Forelimb muscle (tissue), 1 donor: Measurements from ENCODE around the gene DDOST. TPM values are rescaled to one million over a fixed set of nuclear protein-coding genes. Genes with fewer than 3 reads are reported as not detected.
"Not testable (repeated sequence)": the region's sequence is repeated elsewhere in the genome, so short reads cannot be mapped to it uniquely, and the experiment has no call there.

Experiments used
- DNase-seq: peaks from one replicate; pipeline ENCODE4 v3.0.0-alpha.2; 2013; ENCODE audit warnings: low read depth
- polyA plus RNA-seq: library from polyadenylated mRNA; unstranded; fragments of 120-200 nt; gene quantifications from one replicate; pipeline ENCODE4 v1.2.1, GENCODE V29; 2013; ENCODE audit not compliant: insufficient read length

The DDOST gene
- polyA plus RNA-seq, 1 donor, result 122 TPM

- no peak for DNase-seq
Measured at GRCh38 chr1:20625176-20626097, 35.7 kb downstream of the DDOST start.

GRCh38 chr1:20624709-20625108, 36.5 kb downstream of the DDOST start:
- no peak for DNase-seq

- no peak for DNase-seq
Measured at GRCh38 chr1:20621012-20621411, 40.2 kb downstream of the DDOST start.

GRCh38 chr1:20619999-20620398, 41.2 kb downstream of the DDOST start:
- no peak for DNase-seq

- no peak for DNase-seq
Measured at GRCh38 chr1:20618550-20618949, 42.6 kb downstream of the DDOST start.

- DNase-seq, result no peak
Measured at GRCh38 chr1:20616847-20617487, 44.2 kb downstream of the DDOST start.

GRCh38 chr1:20615946-20616846, 45.0 kb downstream of the DDOST start:
- DNase-seq, result no peak

GRCh38 chr1:20614131-20614579, 47.0 kb downstream of the DDOST start:
- DNase-seq, result no peak

- DNase-seq, result no peak
Measured at GRCh38 chr1:20612221-20612746, 48.9 kb downstream of the DDOST start.

GRCh38 chr1:20611652-20612051, 49.5 kb downstream of the DDOST start:
- DNase-seq, result no peak

GRCh38 chr1:20610970-20611369, 50.2 kb downstream of the DDOST start:
- DNase-seq, result no peak

- DNase-seq, result no peak
Measured at GRCh38 chr1:20609541-20609940, 51.6 kb downstream of the DDOST start.

- not testable (repeated sequence) for DNase-seq
Measured at GRCh38 chr1:20606801-20607570, 54.2 kb downstream of the DDOST start.

GRCh38 chr1:20604678-20605077, 56.5 kb downstream of the DDOST start:
- no peak for DNase-seq

GRCh38 chr1:20603504-20604464, 57.4 kb downstream of the DDOST start:
- DNase-seq, result no peak

- no peak for DNase-seq
Measured at GRCh38 chr1:20602851-20603450, 58.2 kb downstream of the DDOST start.
